ENCODE measurements around the gene ZBTB40.

ZBTB40 gene

DNA sequence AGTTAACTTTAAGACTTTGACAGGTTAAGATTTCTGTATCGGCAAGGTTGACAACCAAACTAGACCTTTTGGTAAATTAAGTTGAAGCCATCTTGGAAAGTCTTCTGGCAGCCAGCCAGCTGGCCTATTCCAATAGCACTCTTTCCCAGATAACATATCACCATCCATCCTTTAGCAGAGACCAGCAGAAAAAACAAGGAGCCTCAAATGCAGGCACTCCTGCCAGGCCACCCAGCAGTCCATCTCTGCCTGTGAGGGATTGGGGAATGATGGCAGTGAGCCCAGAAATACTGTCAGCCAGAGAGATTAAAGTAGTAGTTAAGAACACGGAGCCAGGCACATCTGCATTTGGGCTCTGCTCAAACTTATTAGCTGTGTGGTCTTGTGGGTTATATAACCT lies 19.4 kb downstream of the ZBTB40 start:
- no peak for DNase-seq

DNA sequence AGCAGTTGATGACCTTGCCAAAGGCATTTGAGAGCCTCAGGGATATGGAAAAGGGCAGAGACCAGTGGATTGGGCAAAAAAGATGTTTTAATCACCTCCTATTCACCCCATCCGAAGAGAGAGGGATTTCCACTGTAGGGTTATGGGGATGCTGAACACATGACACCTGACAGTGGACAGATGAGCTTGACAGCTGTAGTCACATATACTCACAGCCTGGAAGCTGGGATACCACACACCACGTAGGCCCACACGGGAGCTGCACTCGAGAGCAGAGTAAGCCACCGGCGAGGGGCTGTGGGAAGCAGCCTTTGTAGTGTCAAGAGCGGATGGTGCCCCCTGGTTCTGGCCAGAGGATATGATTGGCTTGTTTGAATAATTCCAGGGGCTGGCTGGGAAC lies 20.0 kb downstream of the ZBTB40 start:
- no peak for DNase-seq

DNA sequence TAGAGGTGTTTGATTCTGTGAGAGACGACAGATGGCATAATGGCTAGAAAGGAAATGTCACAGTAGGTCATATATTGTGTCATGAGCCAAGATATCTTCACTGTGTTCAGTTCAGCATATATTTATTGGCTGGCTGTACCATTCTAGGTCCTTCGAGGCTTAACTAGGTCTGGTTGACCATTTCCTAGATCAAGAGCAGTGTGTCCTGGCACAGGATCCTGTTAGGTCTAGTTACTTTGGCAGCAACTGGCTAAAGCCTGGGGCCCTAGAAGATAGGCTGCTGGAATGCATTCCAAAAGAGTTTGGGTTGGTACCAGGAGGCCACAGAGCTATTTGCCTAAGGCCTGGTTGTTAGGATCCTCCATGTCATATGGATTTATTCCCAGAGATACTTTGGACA lies 20.9 kb downstream of the ZBTB40 start:
- DNase-seq: no peak

DNA sequence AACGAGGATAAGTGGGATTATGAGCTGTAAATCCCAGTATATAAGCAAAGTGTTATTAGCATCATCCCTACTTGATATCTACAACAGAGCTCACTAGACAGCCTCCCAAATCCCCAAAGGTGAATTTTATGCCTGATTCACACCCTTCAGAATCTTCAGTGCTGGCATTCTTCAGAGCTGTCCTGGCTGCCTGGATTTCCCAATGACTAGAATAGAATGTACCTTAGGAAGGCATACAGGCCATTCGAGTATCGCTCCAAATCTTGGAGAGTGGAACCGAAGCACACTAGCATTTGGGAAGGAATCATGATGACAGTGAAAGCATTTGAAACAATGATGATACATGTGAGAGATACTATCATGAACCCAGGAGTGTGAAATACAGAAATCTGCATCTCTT lies 22.3 kb downstream of the ZBTB40 start:
- no peak for DNase-seq

DNA sequence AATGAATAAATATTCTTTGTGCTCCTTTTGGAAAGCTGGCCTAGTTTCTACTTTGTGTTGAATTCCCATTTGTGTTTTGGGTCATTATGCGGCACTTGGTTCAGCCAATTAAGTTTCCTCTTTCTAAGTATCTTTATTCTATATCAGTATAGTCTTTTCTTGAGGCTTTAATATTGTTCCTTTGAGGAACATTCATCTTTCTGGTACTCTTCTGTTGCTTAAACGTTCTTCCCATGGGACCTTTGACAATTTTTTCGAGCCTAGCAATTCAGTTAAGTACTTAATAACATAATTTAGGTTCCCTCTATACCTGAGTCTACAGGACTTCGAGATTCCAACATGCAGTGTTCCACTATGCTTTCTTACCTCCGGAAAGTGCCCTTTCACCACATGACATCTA lies 24.9 kb downstream of the ZBTB40 start:
- DNase-seq: no peak

DNA sequence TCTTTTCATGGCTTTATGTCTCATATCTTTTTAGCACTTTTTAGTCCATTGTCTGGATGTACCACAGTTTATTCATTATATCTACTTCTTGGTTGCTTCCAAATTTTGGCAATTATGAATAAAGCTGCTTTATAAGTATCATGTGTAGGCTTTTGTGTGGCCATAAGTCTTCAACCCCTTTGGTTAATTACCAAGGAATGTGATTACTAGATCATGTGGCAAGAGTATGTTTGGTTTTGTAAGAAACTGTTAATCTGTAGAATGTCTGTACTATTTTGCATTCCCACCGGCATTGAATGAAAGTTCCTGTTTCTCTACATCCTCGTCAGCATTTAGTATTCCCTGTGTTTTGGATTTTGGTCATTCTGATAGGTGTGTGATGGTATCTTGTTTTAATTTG lies 31.5 kb downstream of the ZBTB40 start:
- DNase-seq: no peak

DNA sequence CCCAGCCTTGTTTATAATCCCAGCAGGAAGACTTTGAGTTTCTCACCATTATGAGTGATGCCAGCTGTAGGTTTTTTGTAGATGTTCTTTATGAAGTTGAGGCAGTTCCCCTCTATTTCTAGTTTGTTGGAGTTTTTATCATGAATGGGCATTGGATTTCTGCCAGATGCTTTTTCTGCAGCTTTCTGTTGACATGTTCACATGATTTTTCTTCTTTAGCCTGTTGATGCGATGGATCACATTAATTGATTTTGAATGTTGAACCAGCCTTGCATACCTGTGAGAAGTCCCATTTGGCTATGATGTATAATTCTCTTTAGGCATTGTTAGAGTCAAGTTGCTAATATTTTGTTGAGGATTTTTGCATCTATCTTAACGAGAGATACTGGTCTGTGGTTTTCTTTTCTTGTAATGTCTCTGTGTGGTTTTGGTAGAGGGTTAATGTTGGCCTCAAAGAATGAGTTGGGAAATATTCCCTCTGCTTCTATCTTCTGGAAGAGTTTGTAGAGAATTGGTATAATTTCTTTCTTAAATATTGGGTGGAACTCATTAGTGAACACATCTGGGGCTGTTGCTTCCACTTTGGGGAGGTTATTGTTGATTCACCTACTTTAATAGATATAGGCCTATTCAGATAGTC lies 33.2 kb downstream of the ZBTB40 start:
- no peak for DNase-seq

DNA sequence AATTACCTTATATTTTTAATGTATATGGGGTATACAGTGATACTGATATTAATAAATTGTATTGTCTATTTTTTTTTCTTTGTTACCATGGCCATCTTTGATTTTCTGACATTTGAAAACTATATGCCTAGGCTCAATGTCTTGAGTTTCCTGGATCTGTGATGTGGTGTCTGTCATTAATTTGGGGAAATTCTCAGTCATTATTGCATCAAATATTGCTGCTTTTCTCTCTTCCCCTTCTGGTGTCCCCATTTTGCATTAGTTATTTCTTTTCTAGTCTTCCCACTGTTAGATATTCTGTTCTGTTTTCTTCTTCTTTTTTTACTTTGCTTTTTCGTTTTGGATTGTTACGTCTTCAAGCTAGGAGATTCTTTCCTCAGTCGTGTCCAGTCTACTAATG lies 33.8 kb downstream of the ZBTB40 start:
- DNase-seq: no peak

DNA sequence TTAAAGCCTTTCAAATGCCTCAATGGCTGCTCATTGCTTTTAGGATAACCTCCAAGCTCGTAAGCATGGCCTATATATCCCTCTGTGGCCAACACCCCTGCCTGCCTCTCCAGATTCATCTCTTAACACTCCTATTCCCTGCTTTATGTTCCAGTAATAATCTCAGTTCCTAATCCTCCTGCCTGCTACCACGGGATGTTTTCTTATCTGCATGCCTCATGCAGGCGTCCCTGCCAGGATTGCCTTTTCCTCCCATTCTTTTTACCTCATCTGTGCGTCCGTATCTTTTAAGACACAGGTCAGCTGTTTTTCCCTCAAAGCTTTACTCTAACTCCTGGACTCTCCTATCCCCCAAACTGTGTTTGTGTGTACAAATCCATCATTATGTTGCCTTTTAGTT lies 36.1 kb downstream of the ZBTB40 start:
- no peak for DNase-seq

DNA sequence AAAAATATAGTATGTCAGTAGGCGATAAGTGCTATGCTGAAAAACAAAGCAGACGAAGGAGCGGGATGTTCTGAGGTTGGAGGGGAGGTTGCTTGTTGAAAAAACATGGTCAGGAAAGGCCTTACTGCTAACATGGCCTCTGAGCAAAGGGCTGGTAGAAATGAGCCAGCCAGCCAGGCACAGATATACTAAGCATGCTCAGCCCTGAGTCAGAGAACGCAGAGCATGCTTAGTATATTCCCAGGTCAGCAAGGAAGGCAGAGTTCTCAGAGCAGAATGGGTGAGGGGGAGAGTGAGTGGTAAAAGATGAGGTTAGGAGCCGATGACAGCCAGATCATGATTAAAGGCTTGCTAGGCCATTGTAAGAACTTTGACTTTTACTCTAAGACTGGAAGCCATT lies 36.7 kb downstream of the ZBTB40 start:
- DNase-seq: no peak

DNA sequence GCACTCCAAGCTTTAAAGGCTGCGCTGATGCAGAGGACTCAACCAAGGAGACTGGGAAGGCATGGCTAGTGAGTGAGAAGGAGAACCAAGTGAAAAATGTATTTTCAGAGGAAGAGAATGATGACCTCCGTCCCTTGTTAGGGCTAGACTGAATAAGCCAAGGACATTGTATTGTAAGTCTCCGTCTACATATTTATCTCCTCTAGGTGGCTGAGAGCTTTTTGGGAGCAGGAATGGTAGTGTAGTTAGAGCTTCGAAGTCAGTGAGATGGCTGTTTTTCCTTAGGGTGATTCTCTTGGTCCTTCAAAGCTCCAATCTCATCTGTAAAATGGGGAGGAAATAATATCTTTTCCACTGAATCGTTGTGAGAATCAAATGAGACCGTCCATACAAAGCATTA lies 37.6 kb downstream of the ZBTB40 start:
- DNase-seq: no peak

DNA sequence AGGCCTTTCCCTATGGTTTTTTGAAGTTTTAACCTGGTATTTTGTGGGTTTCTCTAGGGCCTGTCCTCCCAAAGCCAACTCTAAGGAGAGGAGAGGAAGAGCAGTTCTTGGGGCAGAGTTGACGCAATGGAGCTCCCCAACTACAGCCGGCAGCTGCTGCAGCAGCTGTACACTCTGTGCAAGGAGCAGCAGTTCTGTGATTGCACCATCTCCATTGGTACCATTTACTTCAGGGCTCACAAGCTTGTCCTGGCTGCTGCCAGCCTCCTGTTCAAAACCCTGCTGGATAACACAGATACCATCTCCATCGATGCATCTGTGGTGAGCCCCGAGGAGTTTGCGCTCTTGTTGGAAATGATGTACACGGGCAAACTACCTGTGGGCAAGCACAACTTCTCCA lies 38.2 kb downstream of the ZBTB40 start:
- no peak for DNase-seq

DNA sequence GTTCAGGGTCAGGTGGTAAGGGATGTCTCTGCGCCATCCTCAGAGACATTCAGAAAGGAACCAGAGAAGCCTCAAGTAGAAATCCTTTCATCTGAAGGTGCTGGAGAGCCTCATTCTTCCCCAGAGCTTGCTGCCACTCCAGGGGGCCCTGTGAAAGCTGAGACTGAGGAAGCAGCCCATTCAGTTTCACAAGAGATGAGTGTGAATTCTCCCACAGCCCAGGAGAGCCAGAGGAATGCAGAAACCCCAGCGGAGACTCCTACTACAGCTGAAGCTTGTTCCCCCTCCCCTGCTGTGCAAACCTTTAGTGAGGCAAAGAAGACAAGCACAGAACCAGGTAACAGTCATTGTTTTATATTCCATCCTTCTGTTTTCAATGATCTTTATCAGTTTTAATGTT lies 38.7 kb downstream of the ZBTB40 start:
- no peak for DNase-seq

DNA sequence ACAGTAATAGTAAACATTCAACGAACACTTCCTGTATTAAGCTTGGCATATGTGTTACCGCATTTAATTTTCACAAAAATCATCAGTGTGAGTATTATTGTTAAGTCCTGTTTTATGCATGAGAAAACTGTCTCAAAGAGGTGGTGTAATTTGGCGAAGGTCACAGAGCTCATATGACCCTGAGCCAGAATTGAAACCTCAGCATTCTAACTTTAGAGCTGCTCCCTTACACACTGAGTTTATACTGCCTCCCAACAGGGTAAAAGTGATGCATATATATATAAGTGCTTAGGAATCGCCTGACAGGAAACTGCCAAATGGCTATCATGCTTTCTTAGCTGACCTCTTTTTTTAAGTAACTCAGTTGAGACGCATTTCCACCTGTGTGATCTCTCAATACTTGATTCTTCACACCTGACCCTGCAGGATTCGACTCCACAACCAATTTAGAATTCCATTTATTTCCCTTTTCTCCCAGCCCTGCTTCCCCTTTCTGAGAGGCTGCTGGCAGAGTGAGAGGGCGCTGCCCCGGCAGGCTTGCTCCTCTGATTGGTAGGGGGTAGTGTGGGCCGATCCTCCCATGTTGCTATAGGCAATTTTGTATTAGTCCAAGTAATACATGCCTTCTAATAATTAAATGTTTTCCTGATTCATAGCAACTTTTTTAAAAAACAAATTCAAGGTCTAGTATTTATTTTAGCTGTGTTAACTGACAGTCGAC lies 40.5 kb downstream of the ZBTB40 start:
- DNase-seq: no peak

DNA sequence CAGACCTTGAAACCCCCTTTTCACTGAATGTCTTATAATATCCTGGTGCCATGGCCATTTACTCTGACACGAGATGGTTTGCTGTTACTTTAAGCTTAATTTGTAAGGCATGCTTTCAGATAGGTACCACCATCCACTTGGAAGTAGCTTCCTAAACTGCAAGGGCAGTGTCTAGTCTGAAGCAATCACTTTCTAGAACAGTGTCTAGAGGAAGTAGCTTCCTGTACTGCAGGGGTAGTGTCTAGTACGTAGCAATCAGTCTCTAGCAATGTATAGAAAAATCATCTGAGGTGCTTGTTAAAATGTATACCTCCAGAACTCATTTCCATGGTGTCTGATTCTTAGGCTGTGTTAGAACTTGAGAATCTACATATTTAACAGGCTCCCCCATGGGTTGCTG lies 42.5 kb downstream of the ZBTB40 start:
- no peak for DNase-seq

DNA sequence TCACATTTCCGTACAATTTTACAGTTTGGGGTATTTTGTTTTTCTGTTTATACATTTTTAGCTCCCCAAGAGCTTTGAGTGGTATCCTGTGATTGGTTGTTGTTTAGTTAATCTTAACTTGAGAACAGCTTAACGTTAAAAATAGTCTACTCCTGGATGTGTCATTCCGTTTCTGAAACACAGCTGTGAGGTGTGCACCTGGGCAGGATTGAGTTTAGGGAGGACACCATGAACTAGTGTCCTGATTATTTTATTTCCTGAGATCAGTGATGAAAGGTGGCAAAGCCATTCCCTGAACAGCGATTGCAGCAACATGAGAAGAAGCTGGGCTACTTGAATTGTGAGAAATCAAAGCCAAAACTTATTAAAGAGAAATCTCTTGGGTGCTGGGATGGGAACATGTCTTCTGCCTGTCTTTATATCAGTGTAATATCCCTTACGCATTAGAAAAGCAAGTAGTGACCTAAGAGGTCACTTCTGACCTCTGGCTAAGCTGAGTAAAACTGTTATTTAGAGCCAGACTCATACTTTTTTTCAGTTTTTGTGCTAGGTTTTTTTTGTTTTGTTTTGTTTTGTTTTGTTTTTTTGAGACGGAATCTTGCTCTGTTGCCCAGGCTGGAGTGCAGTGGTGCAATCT lies 43.4 kb downstream of the ZBTB40 start:
- no peak for DNase-seq

DNA sequence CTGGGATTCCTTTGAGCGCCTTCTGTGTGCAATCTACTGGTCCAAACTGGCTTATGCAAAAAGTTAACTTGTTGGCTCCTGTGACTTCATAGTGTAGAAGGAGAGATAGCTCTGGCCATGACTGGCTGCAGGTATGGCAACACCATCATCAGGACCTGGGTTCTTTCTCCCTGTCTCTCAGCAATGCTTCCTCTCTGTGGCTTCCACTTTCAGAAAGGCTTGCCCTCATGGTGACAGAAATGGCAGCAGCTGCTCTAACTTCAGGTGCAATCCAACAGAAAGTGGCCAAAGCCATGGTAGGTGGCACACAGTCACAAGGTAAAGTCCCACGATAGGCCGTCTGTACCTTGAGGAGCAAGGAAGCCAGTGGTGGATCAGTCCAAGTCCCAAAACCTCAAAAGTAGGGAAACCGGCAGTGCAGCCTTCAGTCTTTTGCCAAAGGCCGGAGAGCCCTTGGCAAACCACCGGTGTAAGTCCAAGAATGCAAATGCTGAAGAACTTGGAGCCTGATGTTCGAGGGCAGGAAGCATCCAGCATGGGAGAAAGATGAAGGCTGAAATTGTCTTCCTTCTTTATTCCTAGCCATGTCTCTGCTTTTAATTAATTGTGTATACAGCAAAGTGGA lies 45.0 kb downstream of the ZBTB40 start:
- DNase-seq: no peak

DNA sequence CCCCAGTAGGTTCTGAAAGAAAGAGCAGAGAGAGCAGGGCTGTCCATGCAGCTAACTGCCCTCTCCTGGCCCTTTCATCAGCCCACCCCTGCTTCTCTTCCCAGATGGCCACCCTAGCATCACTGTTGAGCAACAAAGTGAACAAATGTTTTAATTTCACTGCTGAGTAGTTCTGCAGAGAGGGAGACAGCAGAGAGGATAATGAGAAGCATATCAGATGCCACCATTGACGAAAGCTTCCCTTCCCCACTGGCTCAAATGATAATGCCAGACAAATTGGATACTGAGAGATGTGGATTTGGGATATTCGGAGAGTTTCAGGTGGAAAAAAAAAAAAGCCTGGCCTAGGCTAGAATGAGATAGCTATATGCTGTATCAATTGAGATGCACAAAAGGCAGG lies 46.8 kb downstream of the ZBTB40 start:
- no peak for DNase-seq

DNA sequence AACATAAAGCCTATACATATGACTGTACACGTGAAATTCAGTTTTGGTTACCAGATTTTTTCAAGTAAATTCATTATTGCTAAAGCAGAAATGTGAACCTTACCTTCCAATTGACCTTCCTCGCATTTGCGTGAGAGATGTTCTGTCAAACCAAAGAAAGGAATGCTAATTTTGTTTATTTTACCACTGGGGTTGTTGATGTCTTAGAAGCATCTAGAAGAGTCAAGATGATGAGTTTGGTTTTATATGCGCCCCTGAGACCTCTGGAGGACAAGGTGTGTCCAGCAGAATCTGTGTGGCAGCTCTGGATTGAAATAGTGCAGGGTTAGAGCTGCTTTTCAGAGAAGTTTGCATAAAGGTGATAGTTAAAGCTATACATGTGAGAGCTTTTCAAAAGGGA lies 48.4 kb downstream of the ZBTB40 start:
- no peak for DNase-seq

DNA sequence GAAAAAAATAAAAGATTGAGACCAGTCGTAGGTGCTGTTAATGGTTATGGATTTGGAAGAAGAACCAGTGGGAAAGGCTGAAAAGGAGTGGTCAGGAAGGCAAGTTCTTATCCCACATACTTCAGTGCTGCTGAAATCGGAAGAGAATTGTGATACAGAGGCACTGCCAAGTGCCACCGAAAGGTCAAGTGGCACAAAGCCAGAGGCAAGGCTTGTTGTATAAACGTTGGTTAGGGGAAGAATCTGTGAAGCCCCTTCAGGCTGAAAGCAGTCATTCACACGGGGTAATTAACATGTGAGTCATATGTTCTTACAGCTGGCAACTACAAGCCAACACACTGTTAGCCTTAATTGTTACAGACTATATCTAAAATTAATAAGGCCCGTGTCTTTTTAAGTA lies 48.8 kb downstream of the ZBTB40 start:
- DNase-seq: peak; percentile 38

DNA sequence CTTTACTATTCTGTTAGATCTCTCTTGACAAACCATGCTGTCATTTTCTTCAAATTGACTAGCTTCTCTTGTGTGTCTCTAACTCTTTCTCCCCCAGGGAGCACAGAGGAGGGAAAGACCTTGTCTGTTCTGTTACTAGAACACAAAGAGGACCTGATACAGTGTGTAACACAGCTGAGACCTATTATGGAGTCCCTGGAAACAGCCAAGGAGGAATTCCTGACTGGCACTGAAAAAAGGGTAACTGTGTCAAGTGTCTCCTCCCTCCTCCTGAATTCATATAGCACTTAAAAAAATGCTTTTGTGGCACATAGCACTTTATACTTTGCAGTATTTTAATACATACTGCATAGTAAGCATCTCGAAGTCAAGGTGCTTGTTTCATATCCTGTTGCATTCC lies 50.6 kb downstream of the ZBTB40 start:
- DNase-seq: no peak

DNA sequence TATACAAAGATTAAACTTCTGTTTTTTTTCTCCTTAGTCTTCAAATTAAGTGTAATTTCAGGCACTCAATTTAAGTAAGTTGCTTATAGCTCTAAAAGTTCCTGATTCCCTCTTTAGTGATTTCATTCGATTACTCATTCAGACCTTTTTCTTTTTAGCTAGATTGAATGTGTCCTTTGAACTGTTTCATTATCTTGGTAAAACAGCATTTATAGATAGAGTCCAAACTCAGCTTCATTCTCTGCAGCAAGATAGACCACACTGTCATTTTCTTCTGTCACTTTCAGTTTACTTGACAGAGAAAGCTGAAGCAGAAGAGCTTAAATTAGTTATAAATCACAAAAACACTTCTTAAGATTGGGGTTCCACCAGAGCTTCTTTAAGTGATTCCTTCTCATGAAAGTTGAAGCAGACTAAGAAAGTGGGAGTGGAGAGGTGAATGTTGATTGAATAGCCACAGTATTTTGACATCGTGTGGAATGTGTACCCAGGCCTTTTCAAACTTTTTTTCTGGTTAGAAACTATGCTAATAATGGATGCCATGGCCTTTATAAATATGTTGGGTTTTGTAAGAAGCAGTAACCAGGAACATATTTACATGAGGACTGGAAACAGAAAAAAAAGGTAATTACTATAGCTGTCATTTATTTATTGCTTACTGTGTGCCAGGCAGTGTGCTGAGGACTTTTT lies 52.2 kb downstream of the ZBTB40 start:
- no peak for DNase-seq

DNA sequence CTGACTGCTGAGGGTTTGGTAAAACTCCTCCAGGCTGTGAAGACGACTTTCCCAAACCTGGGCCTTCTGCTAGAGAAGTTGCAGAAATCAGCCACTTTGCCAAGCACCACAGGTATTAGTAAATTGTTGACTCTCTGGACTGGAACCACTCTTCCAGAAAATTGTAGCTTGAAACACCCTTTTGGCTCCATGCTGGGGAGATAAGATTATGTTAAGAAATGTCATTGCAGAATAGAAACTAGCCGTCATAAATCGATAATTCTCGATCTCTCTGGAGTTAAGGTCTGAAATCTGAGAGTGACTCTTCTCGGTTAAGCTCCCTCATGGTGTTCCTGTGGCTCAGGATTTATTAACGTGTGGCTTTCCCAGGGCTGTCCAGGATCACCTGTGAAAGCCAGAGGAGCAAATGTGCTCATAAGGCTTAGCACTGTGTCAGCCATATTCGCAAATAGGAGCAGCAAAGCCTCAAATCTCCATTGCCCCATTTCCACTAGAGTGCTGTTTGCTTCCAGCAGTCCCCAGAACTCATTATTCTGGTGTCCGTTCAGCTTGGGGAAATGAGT lies 54.6 kb downstream of the ZBTB40 start:
- no peak for DNase-seq

All from DMS53 (cell line).